Neural cell (in vitro differentiated cells): ENCODE results near the gene WIZ. TPM values are rescaled to one million over a fixed set of nuclear protein-coding genes. Genes with fewer than 3 reads are reported as not detected.

Experiments used
- H2AFZ ChIP-seq: fragments of 200-600, 300-800 bp; sonication (generic), shearing (Covaris generic); 2 replicates; pipeline ENCODE4 v1.6.0; 2014; ENCODE audit warnings: low read depth, mild to moderate bottlenecking, antibody characterized with exemption, low read length, moderate library complexity
- H3F3A ChIP-seq: fragments of 200-600 bp; shearing (Covaris generic); 2 replicates; pipeline ENCODE4 v1.6.1; 2016; ENCODE audit warnings: mild to moderate bottlenecking, moderate library complexity, mixed read lengths, antibody characterized with exemption, low read length; ENCODE audit not compliant: insufficient read depth, poor library complexity, severe bottlenecking
- H3K27ac ChIP-seq: fragments of 200-600, 300-800 bp; sonication (generic), shearing (Covaris generic); 2 replicates; pipeline ENCODE4 v1.5.1; 2014; ENCODE audit warnings: mild to moderate bottlenecking, low read length, moderate library complexity
- H3K27me3 ChIP-seq: fragments of 300-800, 200-600 bp; sonication (generic), shearing (Covaris generic); 2 replicates; pipeline ENCODE4 v1.6.0; 2014; ENCODE audit warnings: mild to moderate bottlenecking, low read depth, low read length, moderate library complexity; ENCODE audit not compliant: insufficient read depth
- H3K36me3 ChIP-seq: fragments of 300-800, 200-600 bp; sonication (generic), shearing (Covaris generic); 2 replicates; pipeline ENCODE4 v1.5.1; 2014; ENCODE audit warnings: mild to moderate bottlenecking, antibody characterized with exemption, low read length, moderate library complexity; ENCODE audit not compliant: insufficient read depth
- H3K4me2 ChIP-seq: fragments of 300-800, 200-600 bp; sonication (generic), shearing (Covaris generic); 2 replicates; pipeline ENCODE4 v1.6.0; 2014; ENCODE audit warnings: mild to moderate bottlenecking, low read length
- H3K4me3 ChIP-seq: fragments of 300-800, 200-600 bp; sonication (generic), shearing (Covaris generic); 2 replicates; pipeline ENCODE4 v1.5.1; 2014; ENCODE audit warnings: mild to moderate bottlenecking, low read length, moderate library complexity
- H3K79me2 ChIP-seq: fragments of 200-600 bp; shearing (Covaris generic); replicated peaks from 2 replicates; pipeline ENCODE4 v1.6.0; 2014; ENCODE audit warnings: mild to moderate bottlenecking, low read length, moderate library complexity; ENCODE audit not compliant: insufficient read depth
- H3K9ac ChIP-seq: fragments of 300-800, 200-600 bp; sonication (generic), shearing (Covaris generic); 2 replicates; pipeline ENCODE4 v1.6.1; 2016; ENCODE audit warnings: mild to moderate bottlenecking, low read length, mixed read lengths
- H3K9me2 ChIP-seq: fragments of 200-600 bp; shearing (Covaris generic); 2 replicates; pipeline ENCODE4 v1.6.1; 2016; ENCODE audit warnings: mild to moderate bottlenecking, low read length, mixed read lengths; ENCODE audit not compliant: insufficient read depth
- H3K9me3 ChIP-seq: fragments of 200-600, 300-800 bp; sonication (generic), shearing (Covaris generic); 2 replicates; pipeline ENCODE4 v1.6.1; 2016; ENCODE audit warnings: mild to moderate bottlenecking, mixed run types, low read length, moderate library complexity, mixed read lengths
- H4K20me1 ChIP-seq: fragments of 200-600 bp; shearing (Covaris generic); 2 replicates; pipeline ENCODE4 v1.6.1; 2016; ENCODE audit warnings: mild to moderate bottlenecking, mixed run types; ENCODE audit not compliant: insufficient read depth
- CTCF ChIP-seq: fragments of 450-650 bp; IDR thresholded peaks from 2 replicates; pipeline ENCODE4 v1.5.1; 2014; ENCODE audit warnings: antibody characterized with exemption, mild to moderate bottlenecking, moderate library complexity; ENCODE audit not compliant: poor library complexity, severe bottlenecking
- EP300 ChIP-seq: fragments of 450-650 bp; conservative IDR thresholded peaks from 2 replicates; pipeline ENCODE4 v1.6.1; 2014; ENCODE audit warnings: antibody characterized with exemption, mild to moderate bottlenecking, moderate library complexity; ENCODE audit not compliant: poor library complexity, severe bottlenecking
- EZH2 ChIP-seq: fragments of 200-600, 300-800 bp; shearing (Covaris generic), sonication (generic); IDR thresholded peaks from 2 replicates; pipeline ENCODE4 v1.6.1; 2014; ENCODE audit warnings: antibody characterized with exemption, low read length, borderline replicate concordance, mild to moderate bottlenecking; ENCODE audit not compliant: insufficient read depth, poor library complexity, severe bottlenecking
- MXI1 ChIP-seq: fragments of 450-650 bp; conservative IDR thresholded peaks from 2 replicates; pipeline ENCODE4 v1.6.1; 2014; ENCODE audit warnings: antibody characterized with exemption, mild to moderate bottlenecking; ENCODE audit not compliant: poor library complexity, severe bottlenecking
- POLR2AphosphoS5 ChIP-seq: IDR thresholded peaks from 2 replicates; pipeline ENCODE4 v1.6.1; 2012
- RAD21 ChIP-seq: fragments of 450-650 bp; conservative IDR thresholded peaks from 2 replicates; pipeline ENCODE4 v1.6.1; 2014; ENCODE audit warnings: antibody characterized with exemption, mild to moderate bottlenecking, moderate library complexity
- SMC3 ChIP-seq: fragments of 450-650 bp; conservative IDR thresholded peaks from 2 replicates; pipeline ENCODE4 v1.6.1; 2014; ENCODE audit warnings: antibody characterized with exemption, mild to moderate bottlenecking, moderate library complexity; ENCODE audit not compliant: poor library complexity
- TAF1 ChIP-seq: IDR thresholded peaks from 2 replicates; pipeline ENCODE4 v1.6.1; 2012; ENCODE audit warnings: low read depth
- polyA plus RNA-seq: library from polyadenylated mRNA; depleted of rRNA; stranded (reverse); fragments of >200 nt; gene quantifications from 2 replicates; pipeline ENCODE4 v1.2.3, GENCODE V29; 2014
- TF ChIP-seq, protein P1 (sequence below): IDR thresholded peaks from 2 replicates; pipeline ENCODE4 v1.6.1; 2012; ENCODE audit warnings: borderline replicate concordance

The WIZ gene
- polyA plus RNA-seq, 1 donor from 2014 or later: 13.0 TPM

DNA sequence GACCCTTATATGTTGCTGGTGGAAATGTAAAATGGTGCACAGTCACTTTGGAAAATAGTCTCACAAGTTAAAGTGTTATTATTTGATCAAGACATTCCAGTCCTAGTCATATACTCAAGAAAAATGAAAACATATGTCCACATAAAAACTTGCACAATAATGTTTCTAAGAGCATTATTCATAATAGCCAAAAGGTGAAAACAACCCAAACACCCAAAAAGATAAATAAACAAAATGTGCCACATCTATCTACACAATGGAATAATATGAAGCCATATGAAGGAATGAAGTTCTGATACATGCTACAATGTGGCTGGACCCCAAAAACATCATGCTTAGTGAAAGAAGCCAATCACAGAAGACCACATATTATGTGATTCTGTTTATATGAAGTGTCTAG lies 55.8 kb downstream of the WIZ start:
- H3K9me2 ChIP-seq: no peaks in the 10 kb centered on the region
- no peaks in the 10 kb centered on the region for H3K27me3 ChIP-seq
- H3K79me2 ChIP-seq: peaks cover 19% of the 10 kb centered on the region
- no peak overlapping the region for H3K9ac ChIP-seq
- H3K36me3 ChIP-seq: no peaks in the 10 kb centered on the region
- no peak overlapping the region for H2AFZ ChIP-seq
- no peaks in the 10 kb centered on the region for H3K9me3 ChIP-seq
- no peaks in the 10 kb centered on the region for H3F3A ChIP-seq
- no peak overlapping the region for H3K4me2 ChIP-seq
- H4K20me1 ChIP-seq: no peaks in the 10 kb centered on the region
- H3K4me3 ChIP-seq: no peak overlapping the region
- no peak for TF ChIP-seq SMC3
- TF ChIP-seq TAF1: no peak
- TF ChIP-seq CTCF: no peak
- no peak for TF ChIP-seq MXI1
- TF ChIP-seq, protein P1, sequence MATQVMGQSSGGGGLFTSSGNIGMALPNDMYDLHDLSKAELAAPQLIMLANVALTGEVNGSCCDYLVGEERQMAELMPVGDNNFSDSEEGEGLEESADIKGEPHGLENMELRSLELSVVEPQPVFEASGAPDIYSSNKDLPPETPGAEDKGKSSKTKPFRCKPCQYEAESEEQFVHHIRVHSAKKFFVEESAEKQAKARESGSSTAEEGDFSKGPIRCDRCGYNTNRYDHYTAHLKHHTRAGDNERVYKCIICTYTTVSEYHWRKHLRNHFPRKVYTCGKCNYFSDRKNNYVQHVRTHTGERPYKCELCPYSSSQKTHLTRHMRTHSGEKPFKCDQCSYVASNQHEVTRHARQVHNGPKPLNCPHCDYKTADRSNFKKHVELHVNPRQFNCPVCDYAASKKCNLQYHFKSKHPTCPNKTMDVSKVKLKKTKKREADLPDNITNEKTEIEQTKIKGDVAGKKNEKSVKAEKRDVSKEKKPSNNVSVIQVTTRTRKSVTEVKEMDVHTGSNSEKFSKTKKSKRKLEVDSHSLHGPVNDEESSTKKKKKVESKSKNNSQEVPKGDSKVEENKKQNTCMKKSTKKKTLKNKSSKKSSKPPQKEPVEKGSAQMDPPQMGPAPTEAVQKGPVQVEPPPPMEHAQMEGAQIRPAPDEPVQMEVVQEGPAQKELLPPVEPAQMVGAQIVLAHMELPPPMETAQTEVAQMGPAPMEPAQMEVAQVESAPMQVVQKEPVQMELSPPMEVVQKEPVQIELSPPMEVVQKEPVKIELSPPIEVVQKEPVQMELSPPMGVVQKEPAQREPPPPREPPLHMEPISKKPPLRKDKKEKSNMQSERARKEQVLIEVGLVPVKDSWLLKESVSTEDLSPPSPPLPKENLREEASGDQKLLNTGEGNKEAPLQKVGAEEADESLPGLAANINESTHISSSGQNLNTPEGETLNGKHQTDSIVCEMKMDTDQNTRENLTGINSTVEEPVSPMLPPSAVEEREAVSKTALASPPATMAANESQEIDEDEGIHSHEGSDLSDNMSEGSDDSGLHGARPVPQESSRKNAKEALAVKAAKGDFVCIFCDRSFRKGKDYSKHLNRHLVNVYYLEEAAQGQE: no peak
- no peak for TF ChIP-seq POLR2AphosphoS5
- no peak for TF ChIP-seq EP300
- TF ChIP-seq EZH2: no peak
- no peak for TF ChIP-seq RAD21
- H3K27ac ChIP-seq: no peak overlapping the region

DNA sequence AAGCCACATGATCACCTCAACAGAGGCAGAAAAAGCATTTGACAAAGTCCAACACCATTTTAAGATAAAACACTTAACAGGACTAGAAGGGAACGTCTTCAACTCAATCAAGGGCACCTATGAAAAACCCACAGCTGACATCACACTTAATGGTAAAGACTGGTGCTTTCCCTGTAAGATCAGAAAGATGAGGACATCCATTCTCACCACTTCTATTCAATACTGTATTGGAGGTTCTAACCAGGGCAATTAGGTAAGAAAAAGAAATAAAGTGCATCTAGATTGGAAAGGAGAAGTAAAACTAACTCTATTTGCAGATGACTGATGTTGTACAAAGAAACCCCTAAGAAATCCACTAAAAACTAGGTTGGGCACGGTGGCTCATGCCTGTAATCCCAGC lies 58.9 kb downstream of the WIZ start:
- Histone ChIP-seq H3K36me3 (no peaks in the 10 kb centered on the region), H3K9me3 (no peaks in the 10 kb centered on the region), H3K27ac (no peak overlapping the region), H2AFZ (no peak overlapping the region), H3K4me3 (no peak overlapping the region), H3K9ac (no peak overlapping the region), H3F3A (no peaks in the 10 kb centered on the region), H3K9me2 (no peaks in the 10 kb centered on the region), H3K27me3 (no peaks in the 10 kb centered on the region), H3K79me2 (peaks cover 28% of the 10 kb centered on the region), H3K4me2 (no peak overlapping the region), H4K20me1 (no peaks in the 10 kb centered on the region)
- TF ChIP-seq, protein P1: no peak
- TF ChIP-seq EZH2 (no peak), TAF1 (no peak), RAD21 (no peak), SMC3 (no peak), MXI1 (no peak), CTCF (no peak), EP300 (no peak)
